Endothelial cell of umbilical vein (primary cell): Measurements from ENCODE around the gene PCSK6.

Source experiments
- CTCF ChIP-seq, 2 donors: IDR thresholded peaks; 1 replicate in 1 of 2; 2 replicates in 1 of 2; pipeline ENCODE4 v1.5.1; 2011; ENCODE audit warnings: low read length in 2 of 2, mild to moderate bottlenecking in 2 of 2, moderate library complexity in 2 of 2, control low read depth in 1 of 2, inconsistent platforms in 1 of 2, low read depth in 1 of 2; ENCODE audit not compliant: insufficient read depth in 1 of 2; ENCODE audit errors: extremely low read depth in 1 of 2
- EZH2 ChIP-seq: IDR thresholded peaks from 2 replicates; pipeline ENCODE4 v1.6.1; 2012; ENCODE audit warnings: borderline replicate concordance, low read depth, mild to moderate bottlenecking, moderate library complexity, low read length, inconsistent platforms; ENCODE audit not compliant: severe bottlenecking
- POLR2A ChIP-seq: IDR thresholded peaks from 2 replicates; pipeline ENCODE4 v1.6.1; 2012; ENCODE audit warnings: low read depth, mild to moderate bottlenecking, control low read depth, low read length
- POLR2AphosphoS5 ChIP-seq: IDR thresholded peaks from 2 replicates; pipeline ENCODE4 v1.6.1; 2012; ENCODE audit warnings: low read depth, mild to moderate bottlenecking, control low read depth, low read length, moderate library complexity; ENCODE audit not compliant: insufficient read depth

- TF ChIP-seq CTCF (IDR thresholded peaks at IDR 0.05; ENCODE audit: extremely low read depth in 1 of 2, insufficient read depth in 1 of 2, low read depth in 1 of 2, low read length in 2 of 2) (no peak), POLR2A (no peak), POLR2AphosphoS5 (no peak), EZH2 (no peak)
Measured at GRCh38 chr15:101396484-101397261, 92.8 kb downstream of the PCSK6 start.
